GM12801 (cell line): Measurements from ENCODE around the gene XPNPEP1.

ENCODE experiments used
- CTCF ChIP-seq: IDR thresholded peaks from one replicate; pipeline ENCODE4 v1.5.1; 2011; ENCODE audit warnings: control low read depth; ENCODE audit not compliant: insufficient read length; ENCODE audit errors: extremely low read depth

The XPNPEP1 gene

GRCh38 chr10:109915566-109915965, 7.7 kb downstream of the XPNPEP1 start:
- TF ChIP-seq CTCF: no peak

GRCh38 chr10:109914966-109915365, 8.3 kb downstream of the XPNPEP1 start:
- TF ChIP-seq CTCF: no peak

- no peak for TF ChIP-seq CTCF
Observed at GRCh38 chr10:109913306-109913892, 9.9 kb downstream of the XPNPEP1 start.

- no peak for TF ChIP-seq CTCF
Observed at GRCh38 chr10:109912335-109913281, 10.7 kb downstream of the XPNPEP1 start.

GRCh38 chr10:109911903-109912302, 11.4 kb downstream of the XPNPEP1 start:
- TF ChIP-seq CTCF: no peak

GRCh38 chr10:109906316-109906715, 17.0 kb downstream of the XPNPEP1 start:
- TF ChIP-seq CTCF: no peak

GRCh38 chr10:109904397-109904796, 18.9 kb downstream of the XPNPEP1 start:
- TF ChIP-seq CTCF: no peak
